K562 (cell line): ENCODE measurements around the gene MIB2. TPM values are rescaled to one million over a fixed set of nuclear protein-coding genes. Genes with fewer than 3 reads are reported as not detected.

ENCODE experiments used
- ATF1 ChIP-seq, 2 experiments: fragments of 450-650 bp in 1 of 2; IDR thresholded peaks; 2 replicates each; pipeline ENCODE4 v1.6.1; 2016; ENCODE audit warnings: missing compliant biosample characterization in 1 of 2, missing genetic modification characterization in 1 of 2
- BCOR ChIP-seq: fragments of 450-650 bp; IDR thresholded peaks from 2 replicates; pipeline ENCODE4 v1.6.1; 2016
- BMI1 ChIP-seq: fragments of 150-350 bp; IDR thresholded peaks from 2 replicates; pipeline ENCODE4 v1.6.1; 2014; ENCODE audit warnings: low read length
- DACH1 ChIP-seq: fragments of 450-650 bp; IDR thresholded peaks from 2 replicates; pipeline ENCODE4 v1.6.1; 2018; ENCODE audit not compliant: partially characterized antibody
- DPF2 ChIP-seq: fragments of 450-650 bp; IDR thresholded peaks from 2 replicates; pipeline ENCODE4 v1.6.1; 2016
- ELF1 ChIP-seq: fragments of 200-800 bp; sonication (Bioruptor generic); IDR thresholded peaks from 2 replicates; pipeline ENCODE4 v1.6.1; 2016; ENCODE audit warnings: missing genetic modification characterization, missing compliant biosample characterization
- HIVEP1 ChIP-seq: fragments of 250-450 bp; sonication (Bioruptor Pico); IDR thresholded peaks from 2 replicates; pipeline ENCODE4 v1.4.0; 2020; ENCODE audit warnings: mild to moderate bottlenecking
- HMG20A ChIP-seq: fragments of 450-650 bp; formaldehyde crosslinking; conservative IDR thresholded peaks from 2 replicates; pipeline ENCODE4 v1.4.0; 2020; ENCODE audit warnings: mild to moderate bottlenecking, mixed read lengths
- KDM5B ChIP-seq: fragments of 200-600 bp; sonication (generic); IDR thresholded peaks from 2 replicates; pipeline ENCODE4 v1.6.1; 2012; ENCODE audit warnings: low read depth, mild to moderate bottlenecking, moderate library complexity, low read length, control low read depth, inconsistent platforms; ENCODE audit not compliant: insufficient replicate concordance
- NBN ChIP-seq: fragments of 450-650 bp; IDR thresholded peaks from 2 replicates; pipeline ENCODE4 v1.6.1; 2016; ENCODE audit warnings: low read depth, mild to moderate bottlenecking
- RCOR1 ChIP-seq, 2 experiments: IDR thresholded peaks; 2 replicates each; pipeline ENCODE4 v1.6.1; 2012; ENCODE audit warnings: low read depth in 2 of 2, low read length in 2 of 2, borderline replicate concordance in 1 of 2, improper control_type of control experiment in 1 of 2
- RFX5 ChIP-seq: IDR thresholded peaks from 2 replicates; pipeline ENCODE4 v1.6.1; 2011; ENCODE audit warnings: low read depth, mild to moderate bottlenecking, improper control_type of control experiment, low read length
- RNF2 ChIP-seq: sonication (generic); IDR thresholded peaks from 2 replicates; pipeline ENCODE4 v1.6.1; 2016
- TEAD4 ChIP-seq, 2 experiments: sonication (generic) in 1 of 2; formaldehyde crosslinking in 1 of 2; IDR thresholded peaks; 2 replicates each; pipeline versions ENCODE4 v1.6.1 to v1.8.0; 2012 to 2022; ENCODE audit warnings: borderline replicate concordance in 1 of 2, inconsistent platforms in 1 of 2, low read length in 1 of 2, mild to moderate bottlenecking in 1 of 2, missing genetic modification reagents in 1 of 2
- polyA plus RNA-seq, 8 experiments: library from polyadenylated mRNA; depleted of rRNA in 4 of 8; stranded (reverse) in 5 of 8; unstranded in 3 of 8; fragments of >200 nt; fragmentation: Nextera tagmentation in 2 of 8; fragmentation: Illumina TruSeq in 1 of 8; extraction: Ambion mirVana in 2 of 8; extraction: Trizol in 1 of 8; gene quantifications; 2 replicates each; pipeline versions ENCODE4 v1.2.1 to v1.2.3, GENCODE V29; 2011 to 2014; ENCODE audit warnings: inconsistent platforms in 1 of 8, missing spikeins in 1 of 8
- total RNA-seq, 7 experiments: library from RNA; depleted of rRNA in 6 of 7; stranded (reverse); fragments of >200 nt in 6 of 7; fragmentation: Illumina TruSeq in 2 of 7; extraction: Trizol in 2 of 7; gene quantifications; 2 replicates each; pipeline versions ENCODE4 v1.2.1 to v1.2.3, GENCODE V29; 2011 to 2021; ENCODE audit warnings: low replicate concordance in 1 of 7
- TF ChIP-seq, protein P1 (sequence below): fragments of 450-650 bp; IDR thresholded peaks from 2 replicates; pipeline ENCODE4 v1.6.1; 2017; ENCODE audit warnings: antibody characterized with exemption
- TF ChIP-seq, protein P2 (sequence below): sonication (generic); formaldehyde crosslinking; IDR thresholded peaks from 2 replicates; pipeline ENCODE4 v1.8.1; 2023; ENCODE audit warnings: mild to moderate bottlenecking, missing genetic modification reagents, moderate library complexity
- TF ChIP-seq, protein P3 (sequence below): fragments of 200-800 bp; sonication (Bioruptor generic); IDR thresholded peaks from 2 replicates; pipeline ENCODE4 v1.6.1; 2017; ENCODE audit warnings: missing genetic modification characterization, missing compliant biosample characterization
- TF ChIP-seq, protein P4 (sequence below): fragments of 250-450 bp; sonication (Bioruptor Pico); IDR thresholded peaks from 2 replicates; pipeline ENCODE4 v1.9.0; 2021; ENCODE audit warnings: mild to moderate bottlenecking
- TF ChIP-seq, protein P5 (sequence below): fragments of 250-450 bp; sonication (Bioruptor Pico); IDR thresholded peaks from 2 replicates; pipeline ENCODE4 v1.5.0; 2021; ENCODE audit warnings: mild to moderate bottlenecking, moderate library complexity

The MIB2 gene
- total and polyA plus RNA-seq, 9 of the 15 experiments (the other 6 are each of a cell fraction or from before 2014, with no cell fraction given), result 0.04 to 17.0 (median 4.9) TPM; not detected in 1

DNA sequence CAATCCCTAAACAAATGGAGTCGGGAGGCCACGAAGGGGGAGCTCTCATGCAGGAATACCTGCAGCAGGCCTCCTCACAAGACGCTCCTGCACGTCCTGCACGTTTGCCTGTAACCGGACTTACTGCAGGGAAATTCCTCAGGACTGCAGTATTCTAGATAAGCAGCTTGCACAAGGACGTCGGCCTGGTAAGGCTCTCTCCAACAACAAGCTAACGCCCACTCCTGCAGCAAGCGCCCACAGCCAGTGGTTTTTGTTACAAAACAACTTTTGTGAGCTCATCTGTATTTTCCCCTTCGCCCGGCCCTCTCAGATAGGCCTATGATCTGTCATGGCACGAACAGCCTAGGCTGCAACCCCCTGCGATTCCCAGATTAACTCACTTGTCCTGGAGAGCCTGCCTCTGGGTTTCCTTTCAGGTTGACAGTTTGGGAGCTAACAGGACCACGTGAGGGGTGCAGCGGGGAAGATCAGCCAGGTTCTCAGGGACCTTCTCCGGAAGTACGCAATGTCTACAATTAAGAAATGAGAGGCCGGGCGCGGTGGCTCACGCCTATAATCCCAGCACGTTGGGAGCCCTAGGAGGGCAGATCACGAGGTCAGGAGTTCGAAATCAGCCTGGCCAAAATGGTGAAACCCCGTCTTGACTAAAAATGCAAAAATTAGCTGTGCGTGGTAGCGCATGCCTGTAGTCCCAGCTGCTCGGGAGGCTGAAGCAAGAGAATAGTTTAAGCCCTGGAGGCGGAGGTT, 921 bp upstream of the MIB2 start (continued):
- TF ChIP-seq, protein P1, sequence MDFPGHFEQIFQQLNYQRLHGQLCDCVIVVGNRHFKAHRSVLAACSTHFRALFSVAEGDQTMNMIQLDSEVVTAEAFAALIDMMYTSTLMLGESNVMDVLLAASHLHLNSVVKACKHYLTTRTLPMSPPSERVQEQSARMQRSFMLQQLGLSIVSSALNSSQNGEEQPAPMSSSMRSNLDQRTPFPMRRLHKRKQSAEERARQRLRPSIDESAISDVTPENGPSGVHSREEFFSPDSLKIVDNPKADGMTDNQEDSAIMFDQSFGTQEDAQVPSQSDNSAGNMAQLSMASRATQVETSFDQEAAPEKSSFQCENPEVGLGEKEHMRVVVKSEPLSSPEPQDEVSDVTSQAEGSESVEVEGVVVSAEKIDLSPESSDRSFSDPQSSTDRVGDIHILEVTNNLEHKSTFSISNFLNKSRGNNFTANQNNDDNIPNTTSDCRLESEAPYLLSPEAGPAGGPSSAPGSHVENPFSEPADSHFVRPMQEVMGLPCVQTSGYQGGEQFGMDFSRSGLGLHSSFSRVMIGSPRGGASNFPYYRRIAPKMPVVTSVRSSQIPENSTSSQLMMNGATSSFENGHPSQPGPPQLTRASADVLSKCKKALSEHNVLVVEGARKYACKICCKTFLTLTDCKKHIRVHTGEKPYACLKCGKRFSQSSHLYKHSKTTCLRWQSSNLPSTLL, result 0 out of 2 replicates have a peak, but pooled peaks have one; percentile 27
- TF ChIP-seq DPF2 (peak; percentile 13; the same call in 1 of the 2 replicates), NBN (no peak; the same call in 1 of the 2 replicates), RCOR1 (IDR thresholded peaks at IDR 0.05; ENCODE audit: borderline replicate concordance in 1 of 2, low read depth in 2 of 2, low read length in 2 of 2) (no peak), HMG20A (CRISPR knock-in tag) (no peak), BMI1 (no peak), BCOR (no peak), ATF1 (CRISPR knock-in tag; IDR thresholded peaks at IDR 0.05) (no peak), ATF1 (tag; IDR thresholded peaks at IDR 0.05) (no peak), TEAD4 (IDR thresholded peaks at IDR 0.05; ENCODE audit: low read length) (peak; percentile 85), TEAD4 (CRISPR knock-in tag; IDR thresholded peaks at IDR 0.05; ENCODE audit: borderline replicate concordance) (0 out of 2 replicates have a peak, but pooled peaks have one; percentile 62), RNF2 (peak; percentile 33; the same call in 1 of the 2 replicates), ELF1 (tag) (no peak), KDM5B (peak; percentile 67), DACH1 (no peak), HIVEP1 (CRISPR knock-in tag) (no peak), RFX5 (no peak)
- TF ChIP-seq, protein P2, sequence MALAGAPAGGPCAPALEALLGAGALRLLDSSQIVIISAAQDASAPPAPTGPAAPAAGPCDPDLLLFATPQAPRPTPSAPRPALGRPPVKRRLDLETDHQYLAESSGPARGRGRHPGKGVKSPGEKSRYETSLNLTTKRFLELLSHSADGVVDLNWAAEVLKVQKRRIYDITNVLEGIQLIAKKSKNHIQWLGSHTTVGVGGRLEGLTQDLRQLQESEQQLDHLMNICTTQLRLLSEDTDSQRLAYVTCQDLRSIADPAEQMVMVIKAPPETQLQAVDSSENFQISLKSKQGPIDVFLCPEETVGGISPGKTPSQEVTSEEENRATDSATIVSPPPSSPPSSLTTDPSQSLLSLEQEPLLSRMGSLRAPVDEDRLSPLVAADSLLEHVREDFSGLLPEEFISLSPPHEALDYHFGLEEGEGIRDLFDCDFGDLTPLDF (CRISPR knock-in tag), result no peak
- TF ChIP-seq, protein P3, sequence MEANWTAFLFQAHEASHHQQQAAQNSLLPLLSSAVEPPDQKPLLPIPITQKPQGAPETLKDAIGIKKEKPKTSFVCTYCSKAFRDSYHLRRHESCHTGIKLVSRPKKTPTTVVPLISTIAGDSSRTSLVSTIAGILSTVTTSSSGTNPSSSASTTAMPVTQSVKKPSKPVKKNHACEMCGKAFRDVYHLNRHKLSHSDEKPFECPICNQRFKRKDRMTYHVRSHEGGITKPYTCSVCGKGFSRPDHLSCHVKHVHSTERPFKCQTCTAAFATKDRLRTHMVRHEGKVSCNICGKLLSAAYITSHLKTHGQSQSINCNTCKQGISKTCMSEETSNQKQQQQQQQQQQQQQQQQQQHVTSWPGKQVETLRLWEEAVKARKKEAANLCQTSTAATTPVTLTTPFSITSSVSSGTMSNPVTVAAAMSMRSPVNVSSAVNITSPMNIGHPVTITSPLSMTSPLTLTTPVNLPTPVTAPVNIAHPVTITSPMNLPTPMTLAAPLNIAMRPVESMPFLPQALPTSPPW (CRISPR knock-in tag), result peak; percentile 17; the same call in 1 of the 2 replicates
- TF ChIP-seq, protein P4, sequence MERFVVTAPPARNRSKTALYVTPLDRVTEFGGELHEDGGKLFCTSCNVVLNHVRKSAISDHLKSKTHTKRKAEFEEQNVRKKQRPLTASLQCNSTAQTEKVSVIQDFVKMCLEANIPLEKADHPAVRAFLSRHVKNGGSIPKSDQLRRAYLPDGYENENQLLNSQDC (CRISPR knock-in tag), result no peak
- TF ChIP-seq, protein P5, sequence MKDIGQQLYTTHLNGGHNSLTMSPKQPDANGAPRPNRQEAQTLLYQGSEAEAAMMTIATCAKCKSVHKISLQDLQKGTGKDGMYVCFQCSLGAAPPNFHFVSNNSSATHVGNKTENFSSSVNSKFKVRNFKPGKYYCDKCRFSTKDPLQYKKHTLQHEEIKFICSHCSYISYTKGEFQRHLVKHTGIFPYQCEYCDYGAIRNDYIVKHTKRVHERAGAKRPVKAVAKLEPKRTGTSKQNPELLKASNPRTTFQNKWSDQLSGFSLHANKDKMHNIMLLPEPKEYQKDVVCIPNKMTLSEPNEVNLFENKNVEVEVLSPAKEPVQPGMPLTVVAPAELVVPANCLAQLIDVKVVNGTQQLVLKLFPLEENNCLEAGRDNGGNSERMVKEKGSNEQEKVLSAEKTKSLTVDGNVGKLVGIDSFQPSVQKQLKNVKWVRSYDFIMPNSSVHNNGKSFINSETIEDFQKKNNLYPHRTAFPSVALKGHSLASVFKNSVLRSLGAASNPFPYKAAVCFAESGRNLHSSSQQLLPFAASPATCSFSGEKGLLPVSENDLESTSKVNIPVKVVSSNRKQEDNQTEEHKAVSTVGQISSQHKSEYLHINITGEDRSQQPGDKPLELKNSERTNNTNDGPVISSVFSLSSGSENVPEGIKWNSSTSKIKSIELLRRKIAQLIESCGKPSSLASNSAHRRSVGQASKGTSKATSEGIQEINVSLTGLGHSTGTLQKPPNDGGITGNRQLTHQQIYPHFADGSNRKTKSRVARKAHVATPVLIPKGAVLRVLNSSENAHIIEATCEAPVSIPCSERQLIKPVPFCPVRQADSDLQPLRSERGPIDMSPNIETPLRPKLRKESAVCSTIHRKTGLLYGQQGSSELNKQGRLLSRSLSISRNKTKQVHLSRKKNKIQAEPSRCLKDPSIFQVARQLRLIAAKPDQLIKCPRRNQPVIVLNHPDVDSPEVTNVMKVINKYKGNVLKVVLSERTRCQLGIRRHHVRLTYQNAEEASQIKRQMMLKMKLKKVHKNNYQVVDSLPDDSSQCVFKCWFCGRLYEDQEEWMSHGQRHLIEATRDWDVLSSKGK (CRISPR knock-in tag), result no peak
